ENCODE data around the gene TMX3.

The TMX3 gene

DNA sequence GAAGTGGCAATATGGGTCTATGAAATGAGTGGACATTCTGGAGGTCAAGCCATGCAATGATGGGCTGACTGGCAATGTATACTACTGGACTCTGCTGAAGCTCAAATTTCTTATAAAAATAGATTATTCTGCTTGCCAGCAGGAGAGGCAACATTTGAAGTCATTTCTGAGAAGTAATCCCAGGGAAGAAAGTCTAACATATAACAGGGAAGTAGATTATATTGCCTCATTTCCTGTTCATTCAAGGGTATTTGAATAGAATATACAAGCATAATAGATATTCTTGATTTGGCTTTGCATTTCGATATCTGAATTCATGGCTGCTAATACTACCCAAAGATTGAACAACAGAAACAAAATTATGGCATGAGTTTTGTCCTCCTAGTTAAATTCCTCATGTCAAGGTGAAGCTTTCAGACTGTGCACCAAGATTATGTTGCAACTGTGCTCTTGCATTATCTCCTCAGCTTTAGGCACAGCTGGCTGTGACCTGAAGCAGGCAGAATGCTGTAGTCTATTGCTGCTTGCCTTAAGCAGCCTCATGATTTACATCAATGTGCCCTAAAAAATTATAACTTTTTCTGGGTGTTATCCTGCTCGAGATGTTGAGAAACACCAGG, 13.3 kb upstream of the TMX3 start:
- TF ChIP-seq, protein P1, sequence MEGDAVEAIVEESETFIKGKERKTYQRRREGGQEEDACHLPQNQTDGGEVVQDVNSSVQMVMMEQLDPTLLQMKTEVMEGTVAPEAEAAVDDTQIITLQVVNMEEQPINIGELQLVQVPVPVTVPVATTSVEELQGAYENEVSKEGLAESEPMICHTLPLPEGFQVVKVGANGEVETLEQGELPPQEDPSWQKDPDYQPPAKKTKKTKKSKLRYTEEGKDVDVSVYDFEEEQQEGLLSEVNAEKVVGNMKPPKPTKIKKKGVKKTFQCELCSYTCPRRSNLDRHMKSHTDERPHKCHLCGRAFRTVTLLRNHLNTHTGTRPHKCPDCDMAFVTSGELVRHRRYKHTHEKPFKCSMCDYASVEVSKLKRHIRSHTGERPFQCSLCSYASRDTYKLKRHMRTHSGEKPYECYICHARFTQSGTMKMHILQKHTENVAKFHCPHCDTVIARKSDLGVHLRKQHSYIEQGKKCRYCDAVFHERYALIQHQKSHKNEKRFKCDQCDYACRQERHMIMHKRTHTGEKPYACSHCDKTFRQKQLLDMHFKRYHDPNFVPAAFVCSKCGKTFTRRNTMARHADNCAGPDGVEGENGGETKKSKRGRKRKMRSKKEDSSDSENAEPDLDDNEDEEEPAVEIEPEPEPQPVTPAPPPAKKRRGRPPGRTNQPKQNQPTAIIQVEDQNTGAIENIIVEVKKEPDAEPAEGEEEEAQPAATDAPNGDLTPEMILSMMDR (IDR thresholded peaks at IDR 0.05; ENCODE audit: unreplicated experiment in 3 of 3): no peak
- Mint-ChIP-seq H3K27me3 (ENCODE audit: low read depth) (no peaks in the 10 kb centered on the region), H3K4me3 (no peak overlapping the region), H3K9me3 (peaks cover 2% of the 10 kb centered on the region), H3K36me3 (ENCODE audit: low read depth) (no peaks in the 10 kb centered on the region), H3K4me1 (no peaks in the 10 kb centered on the region), H3K27ac (no peak overlapping the region)

DNA sequence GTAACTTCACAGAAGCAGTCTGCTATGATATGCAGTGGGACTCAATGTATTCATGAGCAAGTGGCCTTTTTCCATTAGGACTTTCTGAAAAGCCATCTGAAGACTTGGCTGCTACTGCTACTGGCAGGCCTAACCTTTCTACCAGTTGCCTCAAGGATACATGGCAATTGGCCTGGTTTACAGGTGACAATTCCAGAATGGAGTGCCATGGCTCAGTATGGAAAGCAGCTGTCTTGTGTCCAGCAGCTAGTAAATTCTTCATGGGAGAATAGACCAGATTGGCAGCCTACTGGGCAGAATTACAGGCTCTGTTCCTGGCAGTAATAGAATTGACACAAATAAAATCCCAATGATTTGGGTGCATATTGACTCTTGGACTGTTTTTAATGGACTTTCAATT, 12.6 kb upstream of the TMX3 start:
- no peaks in the 10 kb centered on the region for H3K36me3 Mint-ChIP-seq (ENCODE audit: low read depth)
- TF ChIP-seq, protein P1 (IDR thresholded peaks at IDR 0.05; ENCODE audit: unreplicated experiment in 3 of 3): no peak
- peaks cover 2% of the 10 kb centered on the region for H3K9me3 Mint-ChIP-seq
- no peak overlapping the region for H3K4me3 Mint-ChIP-seq
- no peaks in the 10 kb centered on the region for H3K27me3 Mint-ChIP-seq (ENCODE audit: low read depth)
- no peak overlapping the region for H3K27ac Mint-ChIP-seq
- no peaks in the 10 kb centered on the region for H3K4me1 Mint-ChIP-seq

DNA sequence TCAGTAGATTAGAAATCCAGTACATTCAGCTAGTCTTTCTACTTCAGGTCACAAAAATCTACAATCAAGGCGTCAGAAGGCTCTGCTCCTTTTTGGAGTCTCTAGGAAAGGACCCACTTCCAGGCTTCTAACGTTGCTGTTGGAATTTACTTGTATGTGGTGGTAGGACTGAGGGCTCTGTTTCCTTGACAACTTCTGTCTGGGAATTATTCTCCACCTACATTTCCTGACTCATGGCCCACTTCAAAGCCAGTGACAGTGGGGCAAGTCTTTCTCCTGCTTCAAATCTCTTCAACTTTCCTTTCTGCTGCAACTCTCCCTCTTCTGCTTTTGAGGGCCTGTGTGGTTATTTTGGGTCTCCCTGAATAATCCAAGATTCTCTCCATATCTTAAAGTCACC, 10.4 kb upstream of the TMX3 start:
- peaks cover 2% of the 10 kb centered on the region for H3K9me3 Mint-ChIP-seq
- no peaks in the 10 kb centered on the region for H3K27me3 Mint-ChIP-seq (ENCODE audit: low read depth)
- H3K36me3 Mint-ChIP-seq (ENCODE audit: low read depth): no peaks in the 10 kb centered on the region
- TF ChIP-seq, protein P1 (IDR thresholded peaks at IDR 0.05; ENCODE audit: unreplicated experiment in 3 of 3): no peak
- H3K4me1 Mint-ChIP-seq: no peaks in the 10 kb centered on the region
- no peak overlapping the region for H3K27ac Mint-ChIP-seq
- H3K4me3 Mint-ChIP-seq: no peak overlapping the region

DNA sequence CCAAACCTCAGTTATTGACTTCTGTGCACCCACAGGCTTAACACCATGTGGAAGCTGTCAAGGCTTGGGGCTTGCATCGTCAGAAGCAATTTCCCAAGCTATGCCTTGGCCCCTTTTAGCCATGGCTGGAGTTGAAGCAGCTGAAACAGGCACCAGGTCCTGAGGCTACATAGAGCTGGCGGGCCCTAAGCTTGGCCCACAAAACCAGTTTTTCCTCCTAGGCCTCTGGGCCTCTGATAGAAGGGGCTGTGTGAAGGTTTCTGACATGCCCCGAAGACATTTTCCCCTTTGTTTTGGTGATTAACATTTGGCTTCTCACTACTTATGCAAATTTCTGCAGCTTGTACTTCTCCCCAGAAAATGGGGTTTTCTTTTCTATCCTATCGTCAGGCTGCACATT, 9.1 kb upstream of the TMX3 start:
- Mint-ChIP-seq H3K36me3 (ENCODE audit: low read depth) (peaks cover 4% of the 10 kb centered on the region), H3K27me3 (ENCODE audit: low read depth) (no peaks in the 10 kb centered on the region), H3K9me3 (peaks cover 2% of the 10 kb centered on the region), H3K27ac (no peak overlapping the region), H3K4me3 (no peak overlapping the region), H3K4me1 (no peaks in the 10 kb centered on the region)
- TF ChIP-seq, protein P1 (IDR thresholded peaks at IDR 0.05; ENCODE audit: unreplicated experiment in 3 of 3): no peak

DNA sequence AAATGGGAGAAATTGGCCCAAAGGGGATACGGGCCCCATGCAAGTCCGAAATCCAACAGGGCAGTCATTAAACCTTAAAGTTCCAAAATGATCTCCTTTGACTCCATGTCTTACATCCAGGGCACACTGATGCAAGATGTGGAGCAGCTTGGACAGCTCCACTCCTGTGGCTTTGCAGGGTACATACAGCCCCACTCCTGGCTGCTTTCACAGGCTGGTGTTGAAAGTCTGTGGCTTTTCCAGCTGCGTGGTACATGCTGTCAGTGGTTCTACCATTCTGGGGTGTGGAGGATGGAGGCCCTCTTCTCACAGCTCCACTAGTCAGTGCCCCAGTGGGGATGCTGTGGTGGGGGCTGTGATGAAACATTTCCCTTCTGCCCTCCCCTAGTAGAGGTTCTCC, 8.6 kb upstream of the TMX3 start:
- Mint-ChIP-seq H3K9me3 (peaks cover 2% of the 10 kb centered on the region), H3K36me3 (ENCODE audit: low read depth) (peaks cover 4% of the 10 kb centered on the region), H3K4me3 (no peak overlapping the region), H3K27me3 (ENCODE audit: low read depth) (no peaks in the 10 kb centered on the region), H3K27ac (no peak overlapping the region), H3K4me1 (no peaks in the 10 kb centered on the region)
- TF ChIP-seq, protein P1 (IDR thresholded peaks at IDR 0.05; ENCODE audit: unreplicated experiment in 3 of 3): no peak

DNA sequence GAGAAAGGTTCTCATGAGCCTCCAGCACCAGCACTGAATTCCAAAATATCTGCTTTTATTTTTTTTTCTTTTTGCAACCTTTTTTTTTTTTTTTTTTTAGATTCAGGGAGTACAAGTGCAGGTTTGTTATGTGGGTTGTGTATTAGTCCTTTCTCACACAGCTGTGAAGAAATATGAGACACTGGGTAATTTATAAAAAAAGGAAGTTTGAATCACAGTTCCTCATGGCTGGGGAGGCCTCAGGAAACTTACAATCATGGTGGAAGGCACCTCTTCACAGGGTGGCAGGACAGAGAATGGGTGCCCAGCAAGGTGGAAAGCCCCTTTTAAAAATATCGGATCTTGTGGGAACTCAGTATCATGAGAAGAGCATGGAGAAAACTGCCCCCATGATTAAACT, 7.9 kb upstream of the TMX3 start:
- H3K4me3 Mint-ChIP-seq: no peak overlapping the region
- H3K27ac Mint-ChIP-seq: no peak overlapping the region
- H3K9me3 Mint-ChIP-seq: peaks cover 2% of the 10 kb centered on the region
- H3K36me3 Mint-ChIP-seq (ENCODE audit: low read depth): peaks cover 4% of the 10 kb centered on the region
- H3K4me1 Mint-ChIP-seq: no peaks in the 10 kb centered on the region
- no peaks in the 10 kb centered on the region for H3K27me3 Mint-ChIP-seq (ENCODE audit: low read depth)
- TF ChIP-seq, protein P1 (IDR thresholded peaks at IDR 0.05; ENCODE audit: unreplicated experiment in 3 of 3): no peak

All from nephron (organoid).